K562 (cell line): ENCODE measurements around the gene CDKL1.

Experiments
- ARNT ChIP-seq, 2 experiments: fragments of 450-650 bp; IDR thresholded peaks; 2 replicates each; pipeline ENCODE4 v1.6.1; 2016; ENCODE audit warnings: mild to moderate bottlenecking in 1 of 2
- CHD2 ChIP-seq: IDR thresholded peaks from 2 replicates; pipeline ENCODE4 v1.6.1; 2011; ENCODE audit warnings: low read depth, low read length
- POLR2AphosphoS5 ChIP-seq: IDR thresholded peaks from 2 replicates; pipeline ENCODE4 v1.6.1; 2011; ENCODE audit warnings: mild to moderate bottlenecking, low read depth, low read length, moderate library complexity; ENCODE audit not compliant: control insufficient read depth, insufficient read depth
- WHSC1 ChIP-seq: IDR thresholded peaks from one replicate; pipeline ENCODE4 v1.6.1; 2012; ENCODE audit warnings: low read length, control low read depth, inconsistent platforms
- ZC3H11A ChIP-seq: IDR thresholded peaks from 2 replicates; pipeline ENCODE4 v1.6.1; 2012; ENCODE audit warnings: low read depth, low read length, improper control_type of control experiment
- ZNF561 ChIP-seq: fragments of 450-650 bp; formaldehyde crosslinking; conservative IDR thresholded peaks from 2 replicates; pipeline ENCODE4 v1.4.0; 2020; ENCODE audit warnings: mild to moderate bottlenecking, moderate library complexity
- TF ChIP-seq, protein P1 (sequence below): sonication (generic); formaldehyde crosslinking; IDR thresholded peaks from 2 replicates; pipeline ENCODE4 v1.8.1; 2023; ENCODE audit warnings: mild to moderate bottlenecking, missing genetic modification reagents
- TF ChIP-seq, protein P2 (sequence below), 3 experiments: IDR thresholded peaks in 2 of 3; conservative IDR thresholded peaks in 1 of 3; 2 replicates each; pipeline ENCODE4 v1.5.1; 2011 to 2012; ENCODE audit warnings: low read length in 3 of 3, mild to moderate bottlenecking in 3 of 3, control low read depth in 2 of 3, improper control_type of control experiment in 1 of 3, inconsistent platforms in 1 of 3, low read depth in 1 of 3, mixed read lengths in 1 of 3, moderate library complexity in 1 of 3; ENCODE audit not compliant: insufficient read depth in 2 of 3

- TF ChIP-seq WHSC1 (no peak), POLR2AphosphoS5 (no peak), ZNF561 (CRISPR knock-in tag) (no peak), ZC3H11A (no peak), ARNT (IDR thresholded peaks at IDR 0.05) (no peak), CHD2 (no peak)
- TF ChIP-seq, protein P1, sequence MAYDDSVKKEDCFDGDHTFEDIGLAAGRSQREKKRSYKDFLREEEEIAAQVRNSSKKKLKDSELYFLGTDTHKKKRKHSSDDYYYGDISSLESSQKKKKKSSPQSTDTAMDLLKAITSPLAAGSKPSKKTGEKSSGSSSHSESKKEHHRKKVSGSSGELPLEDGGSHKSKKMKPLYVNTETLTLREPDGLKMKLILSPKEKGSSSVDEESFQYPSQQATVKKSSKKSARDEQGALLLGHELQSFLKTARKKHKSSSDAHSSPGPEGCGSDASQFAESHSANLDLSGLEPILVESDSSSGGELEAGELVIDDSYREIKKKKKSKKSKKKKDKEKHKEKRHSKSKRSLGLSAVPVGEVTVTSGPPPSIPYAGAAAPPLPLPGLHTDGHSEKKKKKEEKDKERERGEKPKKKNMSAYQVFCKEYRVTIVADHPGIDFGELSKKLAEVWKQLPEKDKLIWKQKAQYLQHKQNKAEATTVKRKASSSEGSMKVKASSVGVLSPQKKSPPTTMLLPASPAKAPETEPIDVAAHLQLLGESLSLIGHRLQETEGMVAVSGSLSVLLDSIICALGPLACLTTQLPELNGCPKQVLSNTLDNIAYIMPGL, result no peak
- TF ChIP-seq, protein P2, sequence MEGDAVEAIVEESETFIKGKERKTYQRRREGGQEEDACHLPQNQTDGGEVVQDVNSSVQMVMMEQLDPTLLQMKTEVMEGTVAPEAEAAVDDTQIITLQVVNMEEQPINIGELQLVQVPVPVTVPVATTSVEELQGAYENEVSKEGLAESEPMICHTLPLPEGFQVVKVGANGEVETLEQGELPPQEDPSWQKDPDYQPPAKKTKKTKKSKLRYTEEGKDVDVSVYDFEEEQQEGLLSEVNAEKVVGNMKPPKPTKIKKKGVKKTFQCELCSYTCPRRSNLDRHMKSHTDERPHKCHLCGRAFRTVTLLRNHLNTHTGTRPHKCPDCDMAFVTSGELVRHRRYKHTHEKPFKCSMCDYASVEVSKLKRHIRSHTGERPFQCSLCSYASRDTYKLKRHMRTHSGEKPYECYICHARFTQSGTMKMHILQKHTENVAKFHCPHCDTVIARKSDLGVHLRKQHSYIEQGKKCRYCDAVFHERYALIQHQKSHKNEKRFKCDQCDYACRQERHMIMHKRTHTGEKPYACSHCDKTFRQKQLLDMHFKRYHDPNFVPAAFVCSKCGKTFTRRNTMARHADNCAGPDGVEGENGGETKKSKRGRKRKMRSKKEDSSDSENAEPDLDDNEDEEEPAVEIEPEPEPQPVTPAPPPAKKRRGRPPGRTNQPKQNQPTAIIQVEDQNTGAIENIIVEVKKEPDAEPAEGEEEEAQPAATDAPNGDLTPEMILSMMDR (IDR thresholded peaks at IDR 0.05 in 2 of 3, conservative IDR thresholded peaks at IDR 0.05 in 1 of 3; ENCODE audit: insufficient read depth in 2 of 3, low read depth in 1 of 3, low read length in 3 of 3), result no peak
Observed at GRCh38 chr14:50425105-50425504, 28.4 kb upstream of the CDKL1 start.
